ENCODE measurements around the gene SNX24.
A peak's percentile ranks its signal among the peaks of the same experiment; 100 is the strongest.

SNX24 gene

DNA sequence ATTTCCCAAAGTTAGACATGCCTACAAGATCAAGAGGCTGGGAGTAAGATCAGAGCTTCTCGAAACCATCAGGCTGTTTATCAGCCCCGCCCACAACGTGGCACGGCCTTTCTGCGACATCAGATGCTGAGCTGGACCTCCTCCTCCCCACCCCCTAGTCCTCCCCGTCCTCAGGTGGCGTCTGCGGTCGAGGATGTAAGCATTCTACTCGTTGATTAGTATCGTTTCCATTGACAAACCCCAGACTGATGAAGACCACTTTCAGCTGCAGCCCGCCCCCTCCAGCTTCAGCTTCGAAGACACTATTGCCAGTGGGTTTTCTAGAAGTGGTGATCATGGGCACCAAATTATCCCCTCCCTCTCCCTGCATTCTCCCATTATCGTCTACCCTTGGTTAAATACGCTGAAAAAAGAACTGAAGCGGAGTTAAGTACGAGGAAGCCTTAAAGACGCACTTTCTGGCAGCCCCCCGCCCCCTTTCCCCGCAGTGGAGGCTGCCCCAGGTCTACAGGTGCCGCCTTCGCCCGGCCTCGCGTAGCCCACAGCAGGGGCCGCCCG is 190.0 kb downstream of the SNX24 start:
- peak; percentile 0 for DNase-seq

DNA sequence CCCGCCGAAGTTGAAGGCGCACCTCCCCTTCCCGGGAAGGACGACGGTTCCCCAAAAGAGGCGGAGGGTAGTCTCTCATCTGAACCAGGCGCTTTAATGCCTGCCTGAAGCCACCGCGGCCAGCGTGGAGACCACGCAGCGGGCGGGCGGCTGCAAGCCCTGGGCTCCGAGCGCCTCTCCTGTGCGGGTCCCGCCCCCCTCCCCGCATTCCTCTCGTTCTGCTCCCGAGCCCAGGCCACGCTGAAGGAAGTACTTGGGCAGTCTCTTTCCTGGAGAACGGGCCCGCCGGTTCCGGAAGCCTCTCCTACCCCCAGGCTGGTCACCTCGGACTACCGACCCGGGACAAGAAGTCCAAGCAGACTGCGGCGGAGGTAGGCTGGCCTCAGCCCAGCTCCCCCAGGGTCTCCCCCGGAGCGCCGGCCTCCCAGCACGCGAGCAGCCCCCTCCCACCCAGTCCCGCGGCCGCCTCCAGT is 190.5 kb downstream of the SNX24 start:
- peak; percentile 2 for DNase-seq

DNA sequence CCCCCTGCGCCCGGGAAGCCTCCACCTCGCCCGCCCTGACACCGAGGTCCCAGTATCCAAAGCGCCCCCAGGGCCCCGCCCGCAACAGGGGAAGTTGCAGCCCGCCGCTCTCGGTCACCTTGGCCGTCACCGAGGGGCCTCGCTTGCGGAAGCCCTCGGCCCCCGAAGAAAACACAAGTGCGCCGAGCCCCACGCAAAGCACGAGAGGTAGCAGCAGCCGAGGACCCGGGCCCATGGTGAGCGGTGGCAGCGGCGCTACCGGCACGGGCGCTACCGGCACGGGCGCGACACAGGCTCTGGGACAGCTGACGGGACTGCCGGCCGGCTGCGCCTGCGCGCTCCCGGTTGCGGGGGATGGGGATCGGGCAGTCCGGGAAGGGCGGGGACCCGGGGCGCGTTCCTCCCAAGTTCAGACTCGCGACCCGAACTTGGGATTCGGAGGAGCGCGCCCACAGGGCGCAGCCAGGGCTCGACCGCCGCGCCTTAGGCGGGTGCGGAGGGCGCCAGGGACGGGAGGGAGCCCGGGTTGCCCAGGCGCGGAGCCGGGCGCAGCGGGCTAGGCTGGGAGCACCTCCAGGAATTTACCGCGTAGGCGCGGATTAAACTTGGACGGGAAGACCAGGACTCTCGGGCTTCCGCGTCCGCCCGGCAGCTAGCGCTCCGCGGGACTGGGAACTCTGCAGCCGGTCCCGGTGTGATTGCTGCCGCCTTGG is 191.1 kb downstream of the SNX24 start, which contains the start of gene PPIC:
TSS of gene PPIC (minus strand) at position 335 of the 713 bp plus-strand sequence. CDS start at position 235, 100 bp downstream.
- DNase-seq = peak; percentile 7

DNA sequence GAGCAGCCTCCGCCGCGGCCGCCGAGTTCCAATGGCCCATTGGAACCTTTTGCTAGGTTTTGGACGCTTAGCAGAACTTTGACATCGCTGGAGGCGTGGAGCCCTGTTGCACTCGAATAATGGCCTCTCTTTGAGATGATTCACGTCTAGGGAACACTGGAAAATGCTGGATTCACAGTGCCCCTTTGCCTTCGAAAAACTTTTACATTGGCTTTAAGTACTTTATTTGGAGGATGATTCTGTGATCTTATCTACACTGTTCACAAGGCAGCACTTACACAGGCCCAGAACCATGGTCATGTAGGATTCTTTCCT is 191.6 kb downstream of the SNX24 start:
- no peak for DNase-seq

DNA sequence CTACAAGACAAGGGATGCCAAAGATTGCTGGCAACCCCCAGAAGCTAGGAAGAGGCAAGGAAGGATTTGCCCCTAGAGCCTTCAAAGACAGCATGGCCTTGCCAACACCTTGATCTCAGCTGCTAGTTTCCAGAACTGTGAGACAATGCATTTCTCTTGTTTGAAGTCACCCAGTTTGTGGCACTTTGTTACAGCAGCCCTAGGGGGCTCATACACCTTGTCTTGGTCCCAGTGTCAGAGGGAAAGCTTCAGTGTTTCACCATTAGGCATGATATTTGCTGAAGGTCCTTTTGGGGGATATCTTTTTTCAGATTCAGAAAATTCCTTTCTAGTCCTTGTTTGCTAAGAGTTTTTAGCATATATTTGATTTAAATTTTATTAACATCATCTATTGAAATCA is 194.3 kb downstream of the SNX24 start:
- DNase-seq = no peak

DNA sequence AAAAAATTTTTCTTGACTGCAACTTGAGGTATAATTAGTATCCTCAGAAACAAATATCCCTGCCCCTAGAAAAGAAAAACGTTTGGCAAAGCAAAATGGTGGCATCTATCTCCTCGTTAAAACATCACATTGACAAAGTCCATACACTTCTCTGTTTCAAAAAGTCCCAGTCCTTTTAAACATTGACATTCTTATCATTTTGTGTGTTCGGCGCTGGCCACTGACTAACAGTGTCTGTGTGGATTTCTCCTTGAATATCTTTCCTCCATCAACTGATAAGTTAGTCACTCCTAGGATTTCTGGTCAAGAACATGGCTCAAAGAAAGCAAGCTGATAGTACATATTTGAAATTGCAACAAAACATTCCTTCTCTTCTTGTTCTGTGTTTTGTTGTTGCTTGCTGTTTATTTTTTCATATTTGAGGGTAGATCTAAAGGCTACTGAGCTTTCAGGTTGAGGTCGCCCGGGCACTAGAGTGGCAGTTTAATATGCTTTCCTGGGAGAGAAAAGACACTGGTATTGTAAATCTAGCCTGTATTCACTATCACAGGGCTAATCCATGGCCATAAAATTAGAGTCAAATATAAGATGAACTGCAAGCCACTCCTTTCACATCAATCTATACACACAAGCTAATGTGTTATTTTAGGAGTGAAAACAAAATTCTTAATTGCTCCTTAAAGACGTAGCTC is 199.7 kb downstream of the SNX24 start:
- no peak for DNase-seq

DNA sequence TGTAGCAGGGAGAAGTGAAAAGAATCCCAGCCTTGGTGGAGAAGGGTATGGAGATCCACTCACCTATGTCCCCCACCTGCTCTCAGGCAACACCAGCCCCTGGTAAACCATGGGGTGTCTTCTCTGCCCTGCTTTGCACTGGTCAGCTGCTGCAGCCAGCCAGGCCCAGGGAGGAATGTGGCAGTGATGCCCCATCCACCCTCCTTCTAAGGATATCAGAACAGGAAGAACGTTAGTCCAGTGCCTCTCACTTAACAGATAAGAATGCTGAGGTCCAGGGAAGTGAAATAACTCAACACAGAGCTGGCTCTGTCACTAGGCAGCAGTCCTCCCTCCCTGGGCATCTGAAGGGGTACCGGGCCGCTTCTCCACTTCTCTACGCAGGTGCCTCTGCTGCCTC is 200.8 kb downstream of the SNX24 start:
- DNase-seq = no peak

DNA sequence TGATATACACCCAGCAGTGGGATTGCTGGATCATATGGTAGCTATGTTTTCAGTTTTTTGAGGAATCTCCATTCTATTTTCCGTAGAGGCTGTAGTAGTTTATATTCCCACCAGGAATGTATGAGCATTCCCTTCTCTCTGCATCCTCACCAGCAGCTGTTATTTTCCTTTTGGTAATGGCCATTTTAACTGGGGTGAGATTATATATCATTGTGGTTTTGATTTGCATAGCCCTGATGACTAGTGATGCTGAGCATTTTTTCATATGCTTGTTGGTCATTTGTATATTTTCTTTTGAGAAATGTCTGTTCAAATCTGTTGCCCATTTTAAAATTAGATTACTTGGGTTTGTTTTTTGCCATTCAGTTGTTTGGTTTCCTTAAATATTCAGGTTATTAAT is 202.3 kb downstream of the SNX24 start:
- no peak for DNase-seq

DNA sequence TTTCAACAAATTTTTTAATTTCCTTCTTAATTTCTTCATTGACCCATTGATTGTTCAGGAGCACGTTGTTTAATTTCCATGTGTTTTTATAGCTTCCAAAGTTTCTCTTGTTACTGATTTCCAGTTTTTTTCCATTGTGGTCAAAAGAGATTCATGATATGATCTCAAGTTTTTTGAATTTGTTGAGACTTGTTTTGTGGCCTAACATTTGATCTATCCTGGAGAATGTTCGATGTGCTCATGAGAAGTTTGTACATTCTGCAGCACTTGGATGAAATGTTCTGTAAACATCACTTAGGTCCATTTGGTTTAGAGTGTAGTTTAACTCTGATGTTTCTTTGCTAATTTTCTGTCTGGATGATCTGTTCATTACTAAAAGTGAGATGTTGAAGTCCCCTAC is 205.8 kb downstream of the SNX24 start:
- no peak for DNase-seq
